Brain pericyte (primary cell): Measurements from ENCODE around the gene CDCA3.

Source experiments
- DNase-seq: peaks from one replicate; pipeline ENCODE4 v3.0.0-alpha.2; 2012; ENCODE audit warnings: low read depth, low spot score

CDCA3 gene

GRCh38 chr12:6852651-6853354, 1.7 kb upstream of the CDCA3 start:
- no peak for DNase-seq

- DNase-seq, result peak; percentile 99
Measured at GRCh38 chr12:6851921-6852650, 1.0 kb upstream of the CDCA3 start, which contains the start of gene USP5. Gene USP5, plus strand, starts transcription at chr12:6852150. Its CDS starts 30 bp downstream, at chr12:6852180.

GRCh38 chr12:6850796-6851152, 312 bp downstream of the CDCA3 start:
- DNase-seq, result no peak

GRCh38 chr12:6849976-6850560, 1.0 kb downstream of the CDCA3 start:
- no peak for DNase-seq

- no peak for DNase-seq
Measured at GRCh38 chr12:6849427-6849826, 1.7 kb downstream of the CDCA3 start.

GRCh38 chr12:6847676-6848075, 3.4 kb downstream of the CDCA3 start:
- no peak for DNase-seq

- no peak for DNase-seq
Measured at GRCh38 chr12:6846316-6846869, 4.7 kb downstream of the CDCA3 start.

- DNase-seq, result no peak
Measured at GRCh38 chr12:6845395-6845794, 5.7 kb downstream of the CDCA3 start.

GRCh38 chr12:6843118-6843902, 7.8 kb downstream of the CDCA3 start:
- DNase-seq, result no peak

- no peak for DNase-seq
Measured at GRCh38 chr12:6842075-6842474, 9.0 kb downstream of the CDCA3 start.

GRCh38 chr12:6840761-6841515, 10.1 kb downstream of the CDCA3 start, which contains the start of gene GNB3:
Gene GNB3, plus strand, starts transcription at chr12:6840925. Its CDS starts 363 bp downstream, at chr12:6841288.
- DNase-seq, result no peak

- no peak for DNase-seq
Measured at GRCh38 chr12:6840330-6840729, 10.8 kb downstream of the CDCA3 start.

- DNase-seq, result no peak
Measured at GRCh38 chr12:6839482-6840201, 11.4 kb downstream of the CDCA3 start.

GRCh38 chr12:6838854-6839253, 12.2 kb downstream of the CDCA3 start:
- DNase-seq, result no peak

GRCh38 chr12:6837370-6838060, 13.6 kb downstream of the CDCA3 start:
- DNase-seq, result no peak

GRCh38 chr12:6836851-6837250, 14.2 kb downstream of the CDCA3 start:
- no peak for DNase-seq

GRCh38 chr12:6834873-6835272, 16.2 kb downstream of the CDCA3 start:
- no peak for DNase-seq

GRCh38 chr12:6834254-6834653, 16.8 kb downstream of the CDCA3 start:
- no peak for DNase-seq

GRCh38 chr12:6833189-6833890, 17.7 kb downstream of the CDCA3 start:
- DNase-seq, result no peak
